Keratinocyte (primary cell): ENCODE measurements around the gene TTC13.

ENCODE experiments used
- CTCF ChIP-seq, 3 experiments: IDR thresholded peaks in 1 of 3; conservative IDR thresholded peaks in 1 of 3; optimal IDR thresholded peaks in 1 of 3; 2 replicates in 2 of 3; 3 replicates in 1 of 3; pipeline versions ENCODE3 to v1.5.1; 2011; ENCODE audit warnings: low read length in 3 of 3, mild to moderate bottlenecking in 3 of 3, moderate library complexity in 2 of 3, control low read depth in 1 of 3, inconsistent platforms in 1 of 3; ENCODE audit not compliant: insufficient read depth in 2 of 3; ENCODE audit errors: extremely low read depth in 1 of 3
- EZH2 ChIP-seq: IDR thresholded peaks from one replicate; pipeline ENCODE4 v1.6.1; 2012; ENCODE audit warnings: inconsistent platforms, mild to moderate bottlenecking, low read length, moderate library complexity

GRCh38 chr1:231020816-231021215 lies 42.2 kb upstream of the TTC13 start:
- no peak for TF ChIP-seq EZH2
- no peak for TF ChIP-seq CTCF (optimal IDR thresholded peaks at IDR 0.05 in 1 of 3, IDR thresholded peaks at IDR 0.05 in 1 of 3, conservative IDR thresholded peaks at IDR 0.05 in 1 of 3; ENCODE audit: extremely low read depth in 1 of 3, insufficient read depth in 2 of 3, low read length in 3 of 3)
